OCI-LY3 (cell line): Measurements from ENCODE around the gene YWHAG.

Experiments used
- CTCF ChIP-seq: fragments of 200-600, 300-600 bp; sonication (generic); IDR thresholded peaks from 2 replicates; pipeline ENCODE4 v1.5.1; 2014; ENCODE audit warnings: antibody characterized with exemption, low read length, low read depth
- EZH2phosphoT487 ChIP-seq: fragments of 200-600 bp; shearing (Covaris generic); IDR thresholded peaks from 2 replicates; pipeline ENCODE4 v1.6.1; 2018; ENCODE audit warnings: antibody characterized with exemption, mixed run types, low read depth

GRCh38 chr7:76310102-76310957 lies 48.5 kb downstream of the YWHAG start:
- TF ChIP-seq CTCF, result no peak
- no peak for TF ChIP-seq EZH2phosphoT487
